Natural killer cell (primary cell): Measurements from ENCODE around the gene ELMO1. TPM values are rescaled to one million over a fixed set of nuclear protein-coding genes. Genes with fewer than 3 reads are reported as not detected.

Experiments
- ATAC-seq, 3 donors: fragments of 150-1000 bp in 2 of 3; fragments of 200-7000 bp in 1 of 3; cut with Tn5 transposase; 1 replicate in 1 of 3; 2 replicates in 2 of 3; pipeline ENCODE4 v1.10.0; 2021; ENCODE audit warnings: mild to moderate bottlenecking in 2 of 3, moderate library complexity in 2 of 3
- DNase-seq, 2 donors: peaks; one replicate each; pipeline versions ENCODE4 v3.0.0 to v3.0.0-alpha.2; 2013 to 2021; ENCODE audit warnings: mixed read lengths in 1 of 2
- H3K27ac ChIP-seq: one replicate; pipeline ENCODE4 v1.5.1; 2013; ENCODE audit warnings: mild to moderate bottlenecking, low read length
- H3K27me3 ChIP-seq: one replicate; pipeline ENCODE4 v1.6.1; 2013; ENCODE audit warnings: low read length; ENCODE audit not compliant: control insufficient read depth, insufficient read depth
- H3K36me3 ChIP-seq: one replicate; pipeline ENCODE4 v1.6.1; 2013; ENCODE audit warnings: low read length; ENCODE audit not compliant: control insufficient read depth, insufficient read depth
- H3K4me1 ChIP-seq: one replicate; pipeline ENCODE4 v1.6.1; 2013; ENCODE audit warnings: low read length; ENCODE audit not compliant: control insufficient read depth, insufficient read depth
- H3K4me3 ChIP-seq: one replicate; pipeline ENCODE4 v1.5.1; 2013; ENCODE audit warnings: low read length
- H3K9me3 ChIP-seq: one replicate; pipeline ENCODE4 v1.6.1; 2013; ENCODE audit warnings: low read length; ENCODE audit not compliant: control insufficient read depth, insufficient read depth
- H3K27ac Mint-ChIP-seq, 2 donors: one replicate each; pipeline ENCODE4 v1.8.0; 2022; ENCODE audit warnings: mild to moderate bottlenecking in 2 of 2, mixed read lengths in 2 of 2, moderate library complexity in 1 of 2
- H3K27me3 Mint-ChIP-seq, 2 donors: one replicate each; pipeline ENCODE4 v1.8.0; 2022; ENCODE audit warnings: low read depth in 2 of 2, mixed read lengths in 2 of 2
- H3K36me3 Mint-ChIP-seq: one replicate; pipeline ENCODE4 v1.8.0; 2022; ENCODE audit warnings: mixed read lengths
- H3K4me1 Mint-ChIP-seq, 2 donors: one replicate each; pipeline ENCODE4 v1.8.0; 2022; ENCODE audit warnings: mixed read lengths in 2 of 2
- H3K4me3 Mint-ChIP-seq: one replicate; pipeline ENCODE4 v1.8.0; 2022; ENCODE audit warnings: mild to moderate bottlenecking, moderate library complexity, mixed read lengths
- H3K9me3 Mint-ChIP-seq, 2 donors: one replicate each; pipeline ENCODE4 v1.8.0; 2022; ENCODE audit warnings: mixed read lengths in 2 of 2
- CTCF ChIP-seq: fragments of 200-600 bp; IDR thresholded peaks from one replicate; pipeline ENCODE4 v1.8.0; 2022; ENCODE audit warnings: antibody characterized with exemption
- WGBS: methylation state at CpG from one replicate; pipeline ENCODE4 v1.1.7; 2013; ENCODE audit warnings: missing lambda C conversion rate; ENCODE audit not compliant: insufficient coverage; 5-methylcytosine and 5-hydroxymethylcytosine counted together
- intact Hi-C: fragments of 100-400 bp; cut with micrococcal nuclease; formaldehyde crosslinking; loops from one replicate; pipeline ENCODE4 v1.14.2; 2022
- total RNA-seq, 4 donors: library from RNA; stranded (reverse); fragments of 120-200 nt in 1 of 4; gene quantifications; one replicate each; pipeline versions ENCODE4 v1.2.3 to v1.2.4, GENCODE V29; 2013 to 2022

Gene ELMO1
- total RNA-seq, 3 donors from 2014 or later (not counting 1 experiment from before 2014, with no cell fraction given) = 127 to 147 (median 130) TPM

- H3K27ac ChIP-seq = no peak overlapping the region
- intact Hi-C loops = no loop called here
- Mint-ChIP-seq H3K36me3 (peaks cover 8% of the 10 kb centered on the region), H3K27ac (no peak overlapping the region), H3K4me3 (no peak overlapping the region), H3K9me3 (no peaks in the 10 kb centered on the region), H3K27me3 (no peaks in the 10 kb centered on the region), H3K4me1 (peaks cover 38 to 48% of the 10 kb centered on the region in 2 donors)
- H3K9me3 ChIP-seq = no peaks in the 10 kb centered on the region
- ATAC-seq (no peak), DNase-seq (no peak)
- no peak for TF ChIP-seq CTCF
- WGBS = 97% methylated on average over 8 of the region's 8 CpGs
- peaks cover 26% of the 10 kb centered on the region for H3K36me3 ChIP-seq
- H3K4me1 ChIP-seq = peaks cover 15% of the 10 kb centered on the region
- no peaks in the 10 kb centered on the region for H3K27me3 ChIP-seq
- no peak overlapping the region for H3K4me3 ChIP-seq
Observed at GRCh38 chr7:37097276-37097675, 351.4 kb downstream of the ELMO1 start.

GRCh38 chr7:37096341-37096740 lies 352.3 kb downstream of the ELMO1 start:
- peaks cover 34 to 45% of the 10 kb centered on the region in 2 donors for H3K4me1 Mint-ChIP-seq
- Histone ChIP-seq H3K4me3 (no peak overlapping the region), H3K9me3 (no peaks in the 10 kb centered on the region), H3K36me3 (peaks cover 26% of the 10 kb centered on the region), H3K4me1 (peaks cover 12% of the 10 kb centered on the region), H3K27ac (no peak overlapping the region), H3K27me3 (no peaks in the 10 kb centered on the region)
- ATAC-seq (no peak), DNase-seq (no peak)
- no peak for TF ChIP-seq CTCF
- H3K4me3 Mint-ChIP-seq = no peak overlapping the region
- no peak overlapping the region for H3K27ac Mint-ChIP-seq
- peaks cover 8% of the 10 kb centered on the region for H3K36me3 Mint-ChIP-seq
- H3K27me3 Mint-ChIP-seq = no peaks in the 10 kb centered on the region
- no peaks in the 10 kb centered on the region for H3K9me3 Mint-ChIP-seq
- intact Hi-C loops = no loop called here
- WGBS = 98% methylated on average over 5 of the region's 6 CpGs

GRCh38 chr7:37095122-37095521 lies 353.5 kb downstream of the ELMO1 start:
- Histone ChIP-seq H3K9me3 (no peaks in the 10 kb centered on the region), H3K36me3 (peaks cover 26% of the 10 kb centered on the region), H3K27ac (no peak overlapping the region), H3K4me3 (no peak overlapping the region), H3K4me1 (no peaks in the 10 kb centered on the region), H3K27me3 (no peaks in the 10 kb centered on the region)
- Mint-ChIP-seq H3K4me1 (peaks cover 29 to 41% of the 10 kb centered on the region in 2 donors), H3K9me3 (no peaks in the 10 kb centered on the region), H3K27me3 (no peaks in the 10 kb centered on the region), H3K4me3 (no peak overlapping the region), H3K36me3 (peaks cover 8% of the 10 kb centered on the region), H3K27ac (no peak overlapping the region)
- WGBS = 100% methylated on average over 1 of the region's 1 CpG
- ATAC-seq = no peak
- intact Hi-C loops = no loop called here
- no peak for DNase-seq
- TF ChIP-seq CTCF = no peak

- H3K36me3 ChIP-seq = peaks cover 26% of the 10 kb centered on the region
- peaks cover 8% of the 10 kb centered on the region for H3K36me3 Mint-ChIP-seq
- no peak for DNase-seq
- H3K27ac Mint-ChIP-seq = no peak overlapping the region
- peaks cover 25 to 35% of the 10 kb centered on the region in 2 donors for H3K4me1 Mint-ChIP-seq
- no peak overlapping the region for H3K4me3 ChIP-seq
- TF ChIP-seq CTCF = no peak
- H3K9me3 Mint-ChIP-seq = no peaks in the 10 kb centered on the region
- ATAC-seq = no peak
- no peaks in the 10 kb centered on the region for H3K27me3 ChIP-seq
- no peaks in the 10 kb centered on the region for H3K9me3 ChIP-seq
- no peak overlapping the region for H3K4me3 Mint-ChIP-seq
- intact Hi-C loops = no loop called here
- H3K27ac ChIP-seq = no peak overlapping the region
- H3K27me3 Mint-ChIP-seq = no peaks in the 10 kb centered on the region
- H3K4me1 ChIP-seq = no peaks in the 10 kb centered on the region
Observed at GRCh38 chr7:37093257-37093656, 355.4 kb downstream of the ELMO1 start.
